ENCODE measurements around the gene SAT2.
"Not testable (repeated sequence)": the region's sequence is repeated elsewhere in the genome, so short reads cannot be mapped to it uniquely, and the experiment has no call there.

The SAT2 gene

DNA sequence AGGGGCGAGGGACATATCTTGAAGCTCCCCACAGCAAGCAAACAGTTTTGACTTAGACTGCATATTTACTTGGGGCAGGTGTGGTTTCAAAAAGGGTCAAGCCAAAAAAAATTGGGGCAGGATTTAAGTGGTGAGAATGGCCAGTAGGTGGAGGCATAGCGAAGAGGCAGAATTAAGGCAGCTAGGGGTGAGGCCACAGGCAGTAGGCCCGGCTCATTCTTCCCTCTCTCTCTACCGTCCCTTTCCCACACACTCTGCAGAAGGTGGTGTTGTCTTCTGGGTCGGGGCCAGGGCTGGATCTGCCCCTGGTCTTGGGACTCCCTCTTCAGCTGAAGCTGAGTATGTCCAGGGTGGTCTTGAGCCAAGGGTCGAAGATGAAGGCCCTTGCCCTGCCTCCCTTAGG, 4.9 kb upstream of the SAT2 start:
- DNase-seq: no peak

DNA sequence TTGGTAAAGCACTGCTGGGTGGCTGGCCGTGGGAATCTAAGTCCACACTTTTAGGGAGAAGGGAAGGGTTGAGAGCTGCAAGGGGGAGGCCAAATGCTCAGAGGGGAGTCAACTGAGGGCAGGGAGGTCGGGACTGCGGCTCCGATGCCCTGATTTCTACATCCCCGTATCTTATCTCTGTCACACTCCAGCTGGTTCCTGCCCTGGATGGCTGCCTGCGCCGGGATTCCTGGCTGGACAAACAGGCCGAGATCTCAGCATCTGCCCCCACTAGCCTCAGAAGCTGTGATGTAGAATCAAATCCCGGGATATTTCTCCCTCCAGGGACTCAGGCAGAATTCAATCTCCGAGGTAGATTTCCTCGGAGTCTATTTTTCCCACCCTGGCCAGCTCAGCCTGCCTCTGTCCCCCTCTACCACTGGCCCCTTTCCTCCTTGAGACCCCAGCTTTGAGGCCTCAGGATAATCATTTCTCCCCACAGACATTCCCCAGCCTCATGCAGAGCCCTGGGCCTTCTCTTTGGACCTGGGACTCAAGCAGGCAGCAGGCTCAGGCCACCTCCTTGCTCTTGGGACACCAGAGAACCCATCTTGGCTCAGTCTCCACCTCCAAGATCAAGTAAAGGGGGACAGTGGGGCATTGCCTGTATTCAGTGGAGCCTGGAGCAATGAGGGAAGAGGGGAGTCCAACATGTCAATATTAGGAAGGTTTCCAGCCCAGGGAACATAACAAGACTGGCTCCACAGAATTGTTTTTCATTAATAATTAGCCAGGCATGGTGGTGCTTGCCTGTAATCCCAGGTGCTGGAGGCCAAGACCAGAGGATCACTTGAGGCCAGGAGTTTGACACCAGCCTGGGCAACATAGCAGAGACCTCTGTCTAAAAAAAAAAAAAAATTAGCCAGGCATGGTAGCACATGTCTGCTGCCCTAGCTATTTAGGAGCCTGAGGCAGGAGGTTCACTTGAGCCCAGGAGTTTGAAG, 4.1 kb upstream of the SAT2 start:
- DNase-seq: no peak

DNA sequence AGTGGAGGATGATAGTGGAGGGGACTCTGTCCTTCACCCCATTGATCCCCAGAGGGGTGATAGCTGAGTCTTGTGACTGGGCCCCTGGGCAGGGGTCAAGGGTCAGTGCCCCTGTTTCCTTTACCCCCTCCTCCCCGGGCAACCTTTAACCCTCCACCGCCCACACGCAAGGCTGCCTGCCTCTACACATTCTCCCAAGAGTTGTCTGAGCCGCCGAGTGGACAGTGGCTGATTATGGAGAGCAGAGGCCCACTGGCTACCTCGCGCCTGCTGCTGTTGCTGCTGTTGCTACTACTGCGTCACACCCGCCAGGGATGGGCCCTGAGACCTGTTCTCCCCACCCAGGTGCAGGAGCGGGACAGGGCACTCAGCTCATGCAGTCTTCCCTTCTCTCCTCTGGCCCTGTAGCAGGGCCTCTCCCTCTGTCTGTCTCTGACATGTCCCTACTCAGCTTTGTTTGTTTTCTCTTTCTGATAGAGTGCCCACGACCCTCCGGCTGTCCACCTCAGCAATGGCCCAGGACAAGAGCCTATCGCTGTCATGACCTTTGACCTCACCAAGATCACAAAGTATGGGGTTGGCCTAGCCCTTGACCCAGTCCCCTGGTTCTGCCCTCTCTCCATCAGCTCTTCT, 2.4 kb upstream of the SAT2 start, which contains the start of gene SHBG:
Gene SHBG, plus strand, starts transcription at position 197 of the 633 bp plus-strand sequence. Its CDS starts 38 bp downstream, at position 235.
- DNase-seq: no peak

DNA sequence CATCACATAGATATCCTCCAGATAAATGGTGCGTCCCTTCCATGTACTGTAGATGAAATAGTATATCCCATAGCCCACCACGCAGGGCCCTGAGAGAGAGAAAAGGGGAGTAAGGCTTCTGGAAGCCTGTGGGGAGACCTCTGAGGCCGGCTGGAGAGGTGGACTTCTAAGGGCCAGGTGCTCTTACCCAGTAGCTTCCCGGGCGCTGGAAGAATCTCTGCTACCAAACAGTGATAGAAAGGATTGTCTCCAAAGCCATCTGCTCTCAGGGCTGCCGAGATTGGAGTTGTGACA, 718 bp downstream of the SAT2 start:
- no peak for DNase-seq

DNA sequence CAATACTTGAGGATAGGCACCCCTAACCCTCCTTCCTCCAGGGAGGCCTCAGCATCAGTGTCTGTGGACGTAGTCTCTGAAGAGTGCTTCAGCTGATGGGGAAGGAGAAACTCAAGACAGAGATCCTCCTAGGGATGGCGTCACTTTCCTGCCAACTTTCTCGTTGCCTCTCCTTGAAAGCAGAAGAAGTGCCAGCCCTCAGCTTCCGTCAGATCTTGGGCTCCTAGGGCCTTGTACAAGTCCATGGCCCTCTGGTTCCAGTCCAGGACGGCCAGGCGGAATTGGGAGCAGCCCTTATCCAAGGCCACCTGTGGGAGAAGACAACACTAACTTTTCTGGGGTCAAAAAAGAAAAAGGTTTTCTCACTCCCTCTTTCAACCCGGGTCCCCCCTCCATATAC, 1.3 kb downstream of the SAT2 start:
- DNase-seq: no peak

DNA sequence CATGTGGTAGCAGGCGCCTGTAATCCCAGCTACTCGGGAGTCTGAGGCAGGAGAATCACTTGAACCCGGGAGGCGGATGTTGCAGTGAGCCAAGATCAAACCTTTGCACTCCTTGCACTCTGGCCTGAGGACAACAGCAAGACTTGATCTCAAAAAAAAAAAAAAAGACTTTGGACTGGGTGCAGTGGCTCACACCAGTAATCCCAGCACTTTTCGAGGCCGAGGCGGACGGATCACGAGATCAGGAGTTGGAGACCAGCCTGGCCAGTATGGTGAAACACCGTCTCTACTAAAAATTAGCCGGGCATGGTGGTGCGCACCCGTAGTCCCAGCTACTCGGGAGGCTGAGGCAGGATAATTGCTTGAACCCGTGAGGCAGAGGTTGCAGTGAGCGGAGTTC, 1.9 kb downstream of the SAT2 start:
- not testable (repeated sequence) for DNase-seq

DNA sequence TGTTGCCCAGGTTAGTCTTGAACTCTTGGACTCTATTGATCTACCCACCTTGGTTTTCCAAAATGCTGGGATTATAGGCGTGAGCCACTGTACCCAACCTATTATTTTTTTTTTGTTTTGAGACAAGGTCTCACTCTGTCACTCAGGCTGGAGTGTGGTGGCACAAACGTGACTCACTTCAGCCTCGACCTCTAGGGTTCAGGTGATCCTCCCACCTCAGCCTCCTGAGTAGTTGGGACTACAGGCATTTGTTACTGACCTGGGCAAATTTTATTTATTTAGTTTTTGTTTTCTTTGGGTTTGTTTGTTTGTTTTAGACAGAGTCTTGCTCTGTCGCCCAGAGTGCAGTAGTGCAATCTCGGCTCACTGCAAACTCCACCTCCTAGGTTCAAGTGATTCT, 4.0 kb downstream of the SAT2 start:
- DNase-seq: no peak

DNA sequence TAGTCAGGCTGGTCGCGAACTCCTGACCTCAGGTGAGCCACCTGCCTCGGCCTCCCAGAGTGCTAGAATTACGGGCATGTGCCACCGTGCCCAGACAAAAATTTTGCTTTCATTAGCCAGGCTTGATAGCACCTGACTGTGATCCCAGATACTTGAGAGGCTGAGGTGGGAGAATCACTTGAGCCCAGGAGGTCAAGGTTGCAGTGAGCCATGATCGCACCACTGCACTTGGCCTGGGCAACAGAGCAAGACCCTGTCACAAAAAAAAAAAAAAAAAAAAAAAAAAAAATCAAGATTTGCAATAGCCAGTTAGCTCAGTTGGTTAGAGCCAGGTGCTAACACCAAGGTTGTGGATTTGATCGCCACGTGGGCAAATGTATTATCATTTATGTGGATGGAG, 6.8 kb downstream of the SAT2 start:
- DNase-seq: no peak

DNA sequence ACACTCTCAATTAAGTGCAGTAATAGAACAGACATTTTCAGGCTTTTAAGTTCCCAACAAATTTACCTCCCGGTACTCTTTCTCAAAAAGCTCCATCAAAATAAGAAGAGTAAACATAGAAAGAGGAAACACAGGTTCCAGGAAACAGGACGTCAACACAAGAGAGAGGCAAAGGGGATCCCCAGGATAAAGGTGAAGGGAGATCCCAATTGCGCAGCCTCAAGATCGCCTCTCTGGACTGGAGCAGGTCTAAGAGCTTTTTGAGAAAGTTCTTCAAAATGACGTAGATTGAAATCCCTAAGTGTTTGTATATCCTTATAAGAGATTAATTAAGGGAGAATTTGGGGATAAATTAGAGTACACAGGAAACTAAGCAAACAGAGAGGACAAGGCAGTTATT, 9.0 kb downstream of the SAT2 start:
- no peak for DNase-seq

DNA sequence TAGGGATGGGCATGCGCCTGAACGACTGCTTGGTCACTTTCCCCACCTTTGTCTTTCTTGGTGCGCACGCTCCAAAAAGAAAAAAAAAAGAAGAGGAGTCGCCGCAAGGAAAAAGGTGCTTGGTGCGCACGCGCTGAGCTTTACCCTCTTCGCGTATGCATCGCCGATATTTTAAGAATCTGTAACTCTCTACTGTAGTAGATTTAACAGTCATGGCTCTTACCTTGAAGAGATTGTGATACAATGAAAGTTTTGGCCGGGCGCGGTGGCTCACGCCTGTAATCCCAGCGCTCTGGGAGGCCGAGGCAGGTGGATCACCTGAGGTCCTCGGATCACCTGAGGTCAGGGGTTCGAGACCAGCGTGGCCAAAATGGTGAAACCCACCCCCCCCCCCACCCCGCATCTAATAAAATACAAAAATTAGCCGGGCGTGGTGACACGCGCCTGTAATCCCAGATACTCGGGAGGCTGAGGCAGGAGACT, 12.3 kb downstream of the SAT2 start:
- no peak for DNase-seq

DNA sequence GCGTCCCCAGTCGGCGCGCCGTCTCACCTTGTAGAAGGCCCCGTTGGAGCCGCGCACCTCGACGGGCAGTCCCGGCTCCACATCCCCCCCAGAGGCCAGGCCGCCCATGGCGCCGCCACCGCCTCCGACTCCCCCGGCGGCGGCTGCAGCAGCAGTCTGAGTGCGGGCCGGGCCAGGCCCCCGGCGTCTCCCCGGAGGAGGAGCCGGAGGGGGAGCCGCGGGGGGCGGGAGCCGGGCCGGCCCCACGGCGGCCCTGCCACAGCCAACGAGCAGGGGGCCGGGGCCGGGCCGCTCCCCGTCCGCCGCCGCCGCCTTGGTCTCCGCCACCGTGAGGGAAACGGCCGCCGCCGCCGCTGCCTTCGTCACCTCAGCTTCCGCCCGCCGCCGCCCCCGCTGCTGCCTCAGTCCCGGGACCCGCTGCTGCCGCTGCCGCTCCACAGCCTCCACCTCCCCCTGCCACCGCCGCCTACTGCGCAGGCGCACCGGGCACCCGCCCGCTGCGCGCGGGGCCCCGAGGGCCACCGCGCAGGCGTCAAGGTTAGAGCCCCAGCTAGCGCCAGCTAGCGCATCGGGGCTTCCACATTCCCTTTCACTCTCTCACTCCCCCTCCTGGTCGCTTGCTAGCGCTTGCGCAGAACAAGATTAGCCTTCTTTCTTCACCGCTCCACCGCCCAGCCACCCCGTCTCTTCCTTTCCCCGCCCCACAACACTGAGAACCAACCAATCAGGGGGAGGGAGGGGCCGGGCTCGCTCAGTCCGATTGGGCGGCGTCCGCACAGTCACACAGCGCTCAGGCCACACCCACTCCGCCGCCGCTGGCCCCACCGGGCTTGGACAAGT, 13.0 kb downstream of the SAT2 start, which contains the start of gene FXR2:
Gene FXR2, minus strand, starts transcription at position 473 of the 840 bp plus-strand sequence. Its CDS starts 365 bp downstream, at position 108.
- peak; percentile 98 for DNase-seq

DNA sequence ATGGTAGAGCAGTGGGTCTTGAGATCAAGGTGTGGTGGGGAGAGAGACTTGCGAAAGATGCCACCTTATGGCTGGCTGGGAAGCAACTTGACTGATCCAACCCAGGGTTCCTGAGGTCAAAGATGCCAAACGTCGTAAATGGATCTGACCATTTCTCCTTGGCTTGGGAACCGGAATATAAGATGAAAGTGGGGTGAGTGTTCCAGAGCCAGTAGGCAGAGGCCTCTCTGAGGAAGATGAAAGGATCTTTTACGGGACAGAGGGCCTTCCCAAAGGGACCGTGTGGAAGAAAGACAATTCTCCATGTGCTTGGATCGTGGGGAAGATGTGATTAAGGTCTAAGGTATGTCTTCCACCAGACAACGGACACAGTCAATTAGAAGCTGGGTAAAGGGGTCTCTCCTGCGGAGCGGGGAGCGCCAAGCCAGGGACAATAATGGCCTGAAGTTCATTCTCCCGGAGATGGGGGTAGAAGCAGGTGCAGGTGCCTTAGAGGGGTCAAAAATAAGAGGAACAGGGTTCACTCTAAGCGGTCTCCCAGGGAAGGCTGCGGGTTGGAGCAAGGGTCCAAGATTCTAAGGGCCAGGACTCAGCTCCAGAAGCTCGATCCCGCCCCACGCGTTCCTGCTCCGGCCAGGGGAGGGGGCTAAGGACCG, 13.7 kb downstream of the SAT2 start:
- DNase-seq: no peak

DNA sequence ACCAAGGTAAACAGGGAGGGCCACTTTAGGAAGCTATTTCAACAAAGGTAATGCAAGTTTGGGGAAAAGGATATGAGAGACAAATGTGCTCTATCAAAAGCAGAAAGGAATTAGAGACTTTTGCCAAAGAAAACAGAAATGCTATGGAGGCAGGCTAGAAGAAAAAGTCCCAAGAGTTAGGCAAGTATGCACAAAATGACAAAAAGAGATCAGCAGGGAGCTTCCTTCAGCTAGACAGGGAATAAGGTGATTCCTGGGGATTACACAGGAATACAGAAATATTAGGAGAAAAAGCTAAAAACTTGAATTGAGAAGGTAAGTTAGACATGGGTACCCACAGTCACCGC, 15.4 kb downstream of the SAT2 start:
- no peak for DNase-seq

DNA sequence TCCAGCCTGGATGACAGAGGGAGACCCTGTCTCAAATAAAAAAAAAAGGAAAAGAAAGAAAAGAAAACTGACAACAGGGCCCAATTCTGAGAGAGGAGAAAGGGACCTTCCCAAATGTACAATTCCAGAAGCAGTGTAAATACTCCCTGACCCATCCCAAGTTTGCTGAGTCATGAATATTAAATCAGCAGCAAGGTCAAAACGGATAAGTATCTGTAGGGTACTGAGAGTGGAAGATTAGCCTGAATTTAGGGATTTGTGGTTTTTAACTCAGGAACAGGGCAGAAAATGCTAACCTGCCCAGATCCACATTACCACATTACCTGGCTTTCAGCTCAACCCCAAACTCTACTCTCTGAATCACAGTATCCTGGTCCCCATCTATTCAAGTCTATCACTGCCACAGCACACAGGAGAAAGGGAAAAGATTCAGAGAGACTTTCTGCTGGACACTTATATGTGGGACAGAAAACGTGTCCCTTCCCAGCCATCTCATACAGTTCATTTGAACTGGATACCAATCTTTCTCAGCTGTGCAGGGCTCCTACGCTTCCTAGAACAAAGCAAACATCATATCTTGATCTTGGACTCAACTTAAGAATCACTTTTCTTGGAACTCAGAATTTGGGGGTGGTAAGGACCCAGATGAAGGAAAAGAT, 15.9 kb downstream of the SAT2 start:
- no peak for DNase-seq

DNA sequence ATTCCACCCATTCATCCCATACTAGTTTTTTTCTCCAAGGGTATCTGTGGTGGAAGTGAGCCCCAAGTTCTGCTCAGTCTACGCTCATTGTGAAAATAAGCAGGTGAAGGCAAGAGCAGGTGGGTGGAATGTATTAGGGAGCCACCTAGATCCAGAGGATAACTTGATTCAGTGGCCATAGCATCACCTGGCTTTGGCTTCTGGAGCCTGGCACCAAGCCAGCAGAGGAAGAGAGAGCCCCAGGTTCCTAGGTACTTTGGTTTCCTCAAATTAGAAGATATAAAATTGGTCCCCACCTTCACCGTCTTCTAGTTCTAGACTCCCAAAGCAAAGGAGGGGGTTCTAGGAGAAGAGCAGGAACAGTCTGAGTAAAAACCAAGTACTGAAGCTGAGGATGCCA, 17.0 kb downstream of the SAT2 start:
- DNase-seq: no peak

DNA sequence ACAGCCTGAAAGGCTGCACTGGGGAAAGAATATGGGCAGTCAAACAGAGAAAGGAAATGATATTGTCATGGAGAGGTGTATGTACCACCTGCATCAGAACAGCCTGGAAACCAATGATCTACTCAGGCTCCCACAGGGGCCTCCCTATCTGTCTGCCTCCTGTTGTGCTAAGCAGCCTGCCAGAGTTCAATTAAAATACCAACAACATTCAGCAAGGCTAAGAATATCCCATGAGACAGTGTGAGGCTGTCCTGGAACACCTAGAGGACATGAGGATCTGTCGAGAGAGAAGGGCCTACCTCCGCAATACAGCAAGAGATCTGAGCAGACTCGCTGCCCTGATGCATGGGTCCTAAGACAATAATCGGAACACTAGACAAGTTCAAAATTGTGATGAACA, 21.3 kb downstream of the SAT2 start:
- no peak for DNase-seq

DNA sequence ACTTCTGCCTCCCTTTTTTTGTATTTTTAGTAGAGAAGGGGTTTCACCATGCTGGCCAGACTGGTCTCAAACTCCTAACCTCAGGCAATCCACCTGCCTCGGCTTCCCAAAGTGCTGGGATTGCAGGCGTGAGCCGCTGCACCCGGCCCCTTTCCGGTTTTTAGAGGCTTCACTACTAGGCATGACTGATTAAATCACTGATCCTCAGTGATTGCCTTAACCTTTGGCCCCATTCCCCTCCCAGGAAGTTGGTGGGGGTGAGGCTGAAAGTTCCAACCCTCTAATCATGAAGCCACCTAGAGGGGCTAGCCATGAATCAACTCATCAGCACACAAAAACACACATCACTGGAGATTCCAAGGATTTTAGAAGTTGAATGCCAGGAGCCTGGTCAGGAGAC, 30.1 kb downstream of the SAT2 start:
- DNase-seq: not testable (repeated sequence)

DNA sequence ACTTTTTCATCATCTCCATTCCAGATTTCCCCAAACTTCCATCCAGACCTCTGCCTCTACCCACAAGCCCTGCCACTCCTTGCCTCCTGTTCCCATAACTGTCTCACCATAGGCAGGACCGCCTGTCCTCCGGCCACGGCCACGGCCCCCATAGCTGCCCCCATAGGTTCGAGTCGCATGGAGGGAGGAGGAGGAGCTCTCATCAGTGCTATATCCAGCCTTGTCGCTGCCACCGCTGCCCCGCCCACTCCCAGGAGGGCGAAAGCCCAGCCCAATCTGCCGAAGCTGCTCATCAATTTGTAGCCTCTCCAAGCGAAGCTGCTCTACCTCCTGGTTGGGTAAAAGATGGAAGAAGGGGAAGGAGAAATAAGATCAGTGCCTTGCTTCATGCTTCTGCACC, 34.3 kb downstream of the SAT2 start:
- no peak for DNase-seq

DNA sequence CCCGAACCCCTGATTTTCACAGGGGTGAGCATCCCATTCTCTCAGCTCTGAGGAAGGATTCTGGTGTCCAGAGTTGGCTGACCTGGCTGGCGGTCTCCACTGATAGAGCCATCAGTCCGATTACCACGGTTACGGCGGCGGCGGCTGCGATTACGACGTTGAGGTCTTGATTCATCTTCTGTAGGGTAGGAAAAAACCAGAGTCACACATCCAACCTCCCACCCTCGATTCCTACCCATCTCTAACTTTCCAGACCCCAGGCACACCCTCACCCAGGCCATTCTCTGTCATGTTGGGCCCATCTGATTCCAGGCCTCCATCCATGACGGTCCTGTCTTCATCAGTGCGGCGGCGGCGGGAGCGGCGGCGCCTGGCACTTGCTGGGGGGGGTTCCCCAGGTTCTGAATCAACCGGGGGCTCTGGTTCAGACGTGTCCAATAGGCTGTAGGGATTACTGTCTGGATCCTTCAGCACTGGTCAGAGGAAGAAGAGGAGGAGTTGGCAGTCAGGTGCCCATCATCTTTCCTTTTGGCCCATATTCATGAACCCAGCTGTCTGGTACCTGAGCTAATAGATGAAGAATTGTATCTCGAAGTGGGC, 35.1 kb downstream of the SAT2 start:
- no peak for DNase-seq

DNA sequence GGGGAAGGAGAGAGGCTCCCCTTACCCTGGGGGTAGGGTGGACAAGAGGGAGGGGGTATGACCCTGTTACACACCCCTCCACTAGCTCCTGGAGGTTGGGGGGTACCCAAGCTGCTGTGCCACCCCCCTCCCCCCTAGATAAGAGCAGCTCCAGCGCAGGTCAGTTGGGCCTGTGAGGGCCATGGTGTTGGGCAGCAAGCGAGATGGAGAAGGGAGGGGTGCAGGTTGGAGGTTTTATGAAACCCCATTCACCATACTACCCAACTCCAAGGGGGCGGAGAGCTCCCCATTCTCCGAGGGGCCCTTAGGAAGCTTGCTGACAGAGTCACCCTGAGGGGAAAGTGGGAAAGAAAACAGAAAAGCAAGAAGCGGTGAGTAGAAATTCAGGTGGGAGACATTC, 36.0 kb downstream of the SAT2 start:
- DNase-seq: no peak

DNA sequence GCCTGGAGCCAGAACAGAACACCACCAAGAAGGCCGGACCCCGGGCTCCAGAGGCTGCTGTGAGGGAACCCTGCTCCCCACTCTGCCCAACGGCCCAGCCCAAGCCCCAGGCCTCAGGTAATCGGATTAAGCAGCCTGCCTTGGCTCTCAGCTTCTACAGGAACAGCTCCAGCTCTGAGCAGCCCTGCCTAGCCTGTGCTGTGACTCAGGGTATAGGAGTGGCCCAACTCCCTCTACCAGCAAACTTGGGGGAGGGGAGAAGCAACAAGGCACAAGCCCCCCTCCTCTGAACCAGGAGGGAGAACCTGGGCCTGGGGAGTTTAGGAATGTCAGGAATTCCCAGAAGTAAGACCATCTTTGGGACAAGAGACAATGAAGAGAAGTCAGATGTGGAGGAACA, 36.9 kb downstream of the SAT2 start:
- no peak for DNase-seq
